Measurements from ENCODE around the gene SATB2.

Gene SATB2

GRCh38 chr2:199310771-199311585, 146.8 kb downstream of the SATB2 start:
- H3K4me3 ChIP-seq (ENCODE audit: low read depth, low read length): no peak overlapping the region
- POLR2A ChIA-PET: no interaction called here
- TF ChIP-seq CTCF (IDR thresholded peaks at IDR 0.05; ENCODE audit: insufficient read depth, low read length, missing control alignments): no peak
- DNase-seq (ENCODE audit: low read depth, low spot score): no peak
- CTCF ChIA-PET: no interaction called here

GRCh38 chr2:199309973-199310372, 147.8 kb downstream of the SATB2 start:
- POLR2A ChIA-PET: no interaction called here
- CTCF ChIA-PET: no interaction called here
- no peak for DNase-seq (ENCODE audit: low read depth, low spot score)
- TF ChIP-seq CTCF (IDR thresholded peaks at IDR 0.05; ENCODE audit: insufficient read depth, low read length, missing control alignments): no peak
- H3K4me3 ChIP-seq (ENCODE audit: low read depth, low read length): no peak overlapping the region

GRCh38 chr2:199309411-199309810, 148.3 kb downstream of the SATB2 start:
- TF ChIP-seq CTCF (IDR thresholded peaks at IDR 0.05; ENCODE audit: insufficient read depth, low read length, missing control alignments): no peak
- ChIA-PET POLR2A (no interaction called here), CTCF (no interaction called here)
- no peak for DNase-seq (ENCODE audit: low read depth, low spot score)
- no peak overlapping the region for H3K4me3 ChIP-seq (ENCODE audit: low read depth, low read length)

- POLR2A ChIA-PET: no interaction called here
- no peak for TF ChIP-seq CTCF (IDR thresholded peaks at IDR 0.05; ENCODE audit: insufficient read depth, low read length, missing control alignments)
- CTCF ChIA-PET: interaction anchor here (1.6 kb wide), 1 partner anchor 162 kb away, joined by 4 read pairs; no protein-coding TSS in a partner anchor
- DNase-seq (ENCODE audit: low read depth, low spot score): no peak
- no peak overlapping the region for H3K4me3 ChIP-seq (ENCODE audit: low read depth, low read length)
Measured at GRCh38 chr2:199308567-199308966, 149.2 kb downstream of the SATB2 start.

GRCh38 chr2:199307461-199307860, 150.3 kb downstream of the SATB2 start:
- CTCF ChIA-PET: interaction anchor here (1.6 kb wide), 1 partner anchor 163 kb away, joined by 4 read pairs; no protein-coding TSS in a partner anchor
- DNase-seq (ENCODE audit: low read depth, low spot score): no peak
- no peak for TF ChIP-seq CTCF (IDR thresholded peaks at IDR 0.05; ENCODE audit: insufficient read depth, low read length, missing control alignments)
- POLR2A ChIA-PET: no interaction called here
- no peak overlapping the region for H3K4me3 ChIP-seq (ENCODE audit: low read depth, low read length)

- ChIA-PET CTCF (interaction anchor here (1.2 kb wide), 1 partner anchor 9 kb away, joined by 3 read pairs; no protein-coding TSS in a partner anchor), POLR2A (no interaction called here)
- no peak for DNase-seq (ENCODE audit: low read depth, low spot score)
- no peak for TF ChIP-seq CTCF (IDR thresholded peaks at IDR 0.05; ENCODE audit: insufficient read depth, low read length, missing control alignments)
- no peak overlapping the region for H3K4me3 ChIP-seq (ENCODE audit: low read depth, low read length)
Measured at GRCh38 chr2:199306116-199306515, 151.6 kb downstream of the SATB2 start.
